GM21423 (cell line): ENCODE measurements around the gene PAH.

ENCODE experiments used
- ATAC-seq: cut with Tn5 transposase; IDR thresholded peaks from one replicate; pipeline ENCODE4 v1.9.1; 2021; ENCODE audit warnings: mild to moderate bottlenecking, moderate library complexity; ENCODE audit not compliant: unreplicated experiment

The PAH gene

DNA sequence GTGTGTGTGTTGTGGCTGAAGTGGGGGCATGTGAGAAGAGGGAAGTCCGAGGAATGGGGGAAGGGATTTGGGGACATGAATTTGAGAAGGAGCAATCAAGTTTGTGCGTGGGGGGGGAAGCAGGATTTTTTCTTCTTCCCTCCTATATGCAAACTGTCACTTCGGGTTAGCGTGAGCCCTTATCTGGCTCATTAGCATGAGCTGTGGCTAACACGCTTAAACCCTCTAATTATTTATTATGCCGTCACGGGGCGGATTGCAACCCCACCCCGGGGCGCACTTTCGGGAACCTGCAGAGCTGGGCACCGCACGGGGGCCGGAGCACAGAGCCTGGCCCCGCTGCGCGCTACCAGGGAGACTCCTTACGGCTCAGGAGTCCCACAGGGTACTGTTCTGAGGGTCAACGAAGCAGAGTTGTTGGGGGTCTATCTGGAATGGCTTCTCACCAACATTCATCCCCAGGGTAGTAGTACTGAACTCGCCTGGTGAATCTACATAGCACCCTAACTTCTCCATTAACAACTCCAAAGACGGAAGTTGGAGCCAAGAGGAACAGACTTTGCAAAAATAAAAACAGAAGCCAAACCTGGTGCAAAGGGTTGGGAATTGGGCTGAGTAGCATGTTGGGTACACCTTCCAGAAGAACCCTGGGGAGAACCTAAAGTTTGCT lies 34.0 kb upstream of the PAH start:
- no peak for ATAC-seq

DNA sequence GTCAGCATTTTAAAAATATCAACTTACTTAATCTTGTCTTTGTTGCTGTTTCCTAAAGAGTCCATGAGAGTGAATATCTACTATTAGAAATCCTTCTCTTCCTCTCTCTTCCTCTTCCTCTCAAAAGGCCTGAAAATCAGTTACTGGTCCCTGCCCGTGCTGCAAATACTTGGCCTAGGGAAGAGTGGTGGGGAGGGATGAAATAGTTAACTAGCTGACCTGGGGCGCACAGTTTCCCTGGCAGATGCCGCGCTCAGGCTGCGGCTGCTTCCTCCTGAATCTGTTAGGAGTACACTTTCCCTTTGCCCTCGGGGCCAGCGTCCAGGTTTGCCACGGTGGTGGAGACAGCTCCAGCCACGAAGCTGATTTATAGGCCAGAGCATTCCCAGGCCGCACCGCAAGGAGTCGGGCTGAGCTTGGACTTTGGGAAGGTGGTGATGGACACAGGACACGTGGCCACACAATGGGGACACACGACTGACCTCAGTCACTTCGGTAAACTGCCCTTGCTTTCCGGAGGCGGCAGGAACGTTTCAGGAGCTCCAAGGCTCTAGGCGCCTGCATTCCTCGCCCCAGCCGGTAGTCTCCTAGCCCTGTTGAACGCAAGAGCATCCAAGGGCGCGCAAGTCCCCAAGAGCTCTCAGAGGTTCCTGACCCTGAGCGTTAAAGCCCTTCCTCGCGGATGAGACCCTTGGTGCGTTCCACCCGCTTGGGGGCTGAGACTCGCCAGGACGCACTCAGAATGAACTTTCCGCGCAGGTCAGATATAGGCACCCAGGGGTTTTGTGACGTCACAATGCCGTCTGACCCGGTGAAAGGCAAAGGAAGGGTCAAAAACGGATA lies 33.3 kb upstream of the PAH start:
- no peak for ATAC-seq

DNA sequence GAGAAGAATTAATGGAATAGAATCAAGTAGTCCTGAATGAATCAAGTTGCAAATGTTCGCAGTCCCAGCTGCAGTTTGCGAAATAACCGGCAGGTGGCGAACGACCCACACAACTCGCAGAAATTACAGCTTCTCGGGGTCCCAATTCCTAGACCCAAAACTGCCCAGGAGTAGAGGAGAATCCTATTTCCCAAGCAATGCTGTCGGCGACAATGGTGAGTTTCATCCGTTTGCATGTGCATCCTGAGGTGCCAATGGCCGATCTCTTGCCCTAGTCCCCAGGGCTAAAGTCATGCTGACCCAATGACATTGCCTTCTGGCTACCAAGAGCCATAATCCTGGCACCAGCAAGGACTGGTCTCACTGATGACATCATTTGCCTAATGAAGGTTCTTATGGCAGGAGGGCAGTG lies 31.9 kb upstream of the PAH start:
- ATAC-seq, result no peak

DNA sequence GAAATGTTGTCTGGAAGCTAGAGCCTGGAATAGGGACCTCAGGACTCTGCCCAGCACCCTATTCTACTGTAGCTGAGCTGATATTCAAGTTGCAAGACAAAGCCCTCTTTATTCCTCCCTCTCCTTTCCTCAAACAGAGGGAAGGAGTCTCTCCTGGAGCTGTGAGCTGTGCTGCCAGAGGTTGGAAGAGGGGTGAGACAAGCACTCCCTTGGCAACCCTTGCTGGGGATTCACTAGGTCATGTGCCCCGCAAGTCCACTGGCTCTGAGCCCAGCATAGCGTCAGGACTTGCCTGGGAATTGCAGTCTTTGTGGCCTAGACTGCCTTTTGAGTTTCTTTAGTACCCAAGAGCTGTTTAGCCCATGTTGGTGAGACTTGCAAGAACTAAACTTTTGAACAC lies 29.0 kb upstream of the PAH start:
- ATAC-seq, result no peak

DNA sequence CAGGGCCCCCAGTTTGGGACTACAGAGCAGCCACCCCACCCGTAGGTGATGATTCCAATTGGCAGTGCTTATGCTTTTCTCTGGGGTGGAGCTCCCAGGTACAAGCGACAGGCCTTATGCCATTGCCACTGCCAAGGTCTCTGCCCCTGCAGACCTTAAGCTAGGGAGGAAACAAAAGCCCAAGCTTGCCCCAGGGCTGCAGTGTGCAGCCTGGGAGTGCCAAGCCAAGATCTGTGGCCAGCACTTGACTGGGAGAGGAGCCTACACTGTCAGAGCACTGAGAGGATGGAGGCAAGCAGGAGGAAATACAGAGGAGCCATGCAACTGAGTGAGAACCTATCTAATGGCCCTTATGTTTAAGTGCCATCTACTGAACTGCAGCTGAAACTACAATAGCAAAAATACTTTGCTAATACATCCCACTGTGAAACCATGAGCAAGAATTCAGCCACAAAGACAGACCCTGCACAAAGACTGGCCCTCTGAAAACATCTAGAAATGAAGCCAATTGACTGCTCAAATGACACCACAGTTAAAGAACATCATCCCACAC lies 22.7 kb upstream of the PAH start:
- no peak for ATAC-seq

DNA sequence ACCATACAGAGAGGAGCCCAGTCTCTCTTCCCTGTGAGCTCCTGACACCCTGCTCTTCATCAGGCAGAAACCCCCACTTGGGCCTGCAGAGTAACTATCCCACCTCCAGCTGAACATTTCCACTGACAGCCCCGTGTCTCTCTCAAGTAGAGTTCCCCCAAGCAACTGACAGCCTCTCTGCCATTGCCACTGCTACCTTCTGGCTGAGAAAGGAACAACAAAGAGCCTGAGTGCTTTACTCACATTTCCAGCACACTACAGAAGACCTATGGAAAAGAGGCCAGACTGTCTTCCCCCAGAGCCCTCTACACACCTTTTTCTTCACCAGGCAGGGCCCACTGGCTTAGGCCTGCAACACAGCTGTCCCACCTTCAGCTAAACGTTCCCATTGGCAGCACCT lies 22.0 kb upstream of the PAH start:
- ATAC-seq, result no peak

DNA sequence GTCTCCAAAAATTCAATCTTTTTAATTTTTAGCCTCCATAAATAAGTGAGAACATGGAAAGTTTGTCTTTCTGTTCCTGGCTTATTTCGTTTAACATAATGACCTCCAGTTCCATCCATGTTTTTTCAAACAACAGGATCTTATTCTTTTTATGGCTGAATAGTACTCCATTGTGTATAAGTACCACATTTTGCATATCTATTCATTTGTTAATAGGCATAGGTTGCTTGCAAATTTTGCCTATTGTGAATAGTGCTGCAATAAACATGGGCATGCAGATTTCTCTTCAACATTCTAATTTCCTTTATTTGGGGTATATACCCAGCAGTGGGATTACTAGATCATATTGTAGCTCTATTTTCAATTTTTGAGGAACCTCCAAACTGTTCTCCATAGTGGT lies 16.1 kb upstream of the PAH start:
- ATAC-seq, result no peak

DNA sequence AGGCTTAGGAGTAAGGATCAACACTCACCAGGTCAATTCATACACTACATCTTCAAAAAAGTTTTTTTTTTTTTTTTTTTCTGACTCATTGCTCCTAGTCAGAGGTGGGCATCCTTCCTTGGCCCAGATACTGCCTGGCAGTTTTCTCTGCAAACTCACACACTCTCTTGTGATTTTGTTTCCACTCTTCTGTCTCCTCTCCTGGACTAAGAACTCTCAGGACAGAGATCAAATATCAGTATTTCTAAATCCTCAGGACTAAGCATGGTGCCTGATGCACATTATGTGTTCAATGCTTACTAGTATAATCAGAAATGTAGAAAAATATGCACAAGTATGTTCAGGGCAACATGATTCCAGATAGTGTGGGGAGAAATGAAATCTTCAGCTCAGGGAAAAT lies 10.2 kb upstream of the PAH start:
- ATAC-seq, result no peak

DNA sequence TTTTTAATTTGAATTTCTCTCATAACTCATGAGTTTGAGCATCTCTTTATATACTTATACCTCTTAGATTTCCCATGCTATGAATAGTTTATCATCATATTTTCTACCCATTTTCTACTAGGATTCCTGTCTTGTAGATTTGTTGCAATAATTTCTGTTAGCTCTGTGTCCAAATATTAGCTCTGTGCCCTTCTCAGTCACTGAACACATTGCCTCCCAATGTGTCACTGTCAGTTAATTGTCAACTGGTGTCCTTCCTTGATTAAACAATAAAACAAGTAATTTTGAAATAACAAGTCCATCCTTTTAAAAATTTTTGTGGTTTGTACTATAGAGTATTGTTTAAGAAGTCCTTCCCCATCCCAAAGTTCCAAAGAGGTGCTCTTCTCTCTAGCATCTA lies 4.2 kb upstream of the PAH start:
- ATAC-seq, result no peak

DNA sequence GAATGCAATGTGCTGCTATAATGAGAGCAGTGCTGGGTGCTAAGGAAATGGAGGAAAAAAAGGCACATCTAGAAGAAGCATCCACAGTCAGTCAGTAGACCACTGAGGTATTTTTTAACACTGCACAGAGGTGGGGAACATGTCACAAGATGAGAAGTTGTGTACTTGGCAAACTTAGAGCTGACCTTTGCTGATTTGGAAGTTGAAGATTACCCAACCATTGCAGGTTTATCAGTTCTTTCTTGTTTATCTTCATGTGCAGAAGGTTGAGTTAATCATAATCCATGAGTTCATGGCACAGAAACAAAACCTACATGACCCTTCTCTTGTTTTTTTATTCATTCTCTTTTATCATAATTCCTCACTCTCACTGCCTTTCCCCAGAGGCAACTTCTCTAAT lies 3.2 kb upstream of the PAH start:
- no peak for ATAC-seq

DNA sequence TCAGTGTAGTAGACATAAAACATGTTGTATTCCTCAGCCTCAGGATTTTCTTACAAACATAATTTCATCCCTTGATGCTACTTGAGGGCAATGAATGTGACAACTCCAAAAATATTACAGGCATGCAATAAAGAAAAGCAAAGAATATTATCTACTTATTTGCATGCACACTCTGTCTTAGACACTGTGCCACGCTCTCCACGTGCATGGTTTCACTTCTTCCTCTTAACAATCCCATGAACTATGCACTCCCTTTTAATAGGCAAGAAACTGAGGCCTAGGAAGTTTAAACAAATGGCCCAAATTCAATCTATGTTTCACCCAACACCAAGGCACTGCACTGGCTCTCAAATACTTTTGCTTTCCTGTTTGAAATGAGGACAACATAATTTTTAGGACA lies 1.8 kb upstream of the PAH start:
- ATAC-seq, result no peak

DNA sequence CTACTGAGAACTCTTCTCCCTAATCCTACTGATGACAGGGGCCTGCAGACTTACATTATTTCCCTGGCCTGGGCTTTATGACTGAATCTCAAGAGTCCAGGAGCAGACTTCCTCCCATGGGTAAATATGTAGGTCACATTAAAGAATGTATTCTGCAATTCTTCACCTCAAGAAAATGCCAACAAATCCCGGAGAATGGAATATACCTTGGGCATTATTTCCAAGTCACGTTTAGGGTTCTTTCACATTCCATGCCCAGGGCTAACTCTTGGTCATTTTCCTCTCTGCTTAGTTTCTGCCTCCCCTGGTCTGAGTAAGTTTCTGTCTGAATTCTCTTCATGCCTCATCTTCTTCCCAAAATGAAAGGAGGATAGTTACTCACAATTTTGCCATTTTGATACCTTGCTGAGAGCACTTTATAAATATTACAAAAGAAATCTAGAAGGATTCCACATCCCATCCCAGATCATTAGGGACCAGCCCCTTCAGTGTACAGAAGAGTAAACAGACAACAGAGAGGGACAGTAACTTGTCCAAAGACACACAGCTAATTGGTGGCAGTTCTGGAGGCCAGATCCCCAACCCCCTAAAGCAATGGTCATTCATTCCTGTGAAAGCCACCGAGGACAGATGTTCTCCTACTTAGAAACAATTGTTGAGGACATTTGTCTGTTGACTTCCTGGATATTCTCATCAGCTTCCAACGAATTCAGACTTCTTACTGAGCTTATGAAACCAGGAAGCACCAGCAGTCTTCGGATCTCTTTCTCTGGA lies 605 bp downstream of the PAH start:
- ATAC-seq, result no peak

DNA sequence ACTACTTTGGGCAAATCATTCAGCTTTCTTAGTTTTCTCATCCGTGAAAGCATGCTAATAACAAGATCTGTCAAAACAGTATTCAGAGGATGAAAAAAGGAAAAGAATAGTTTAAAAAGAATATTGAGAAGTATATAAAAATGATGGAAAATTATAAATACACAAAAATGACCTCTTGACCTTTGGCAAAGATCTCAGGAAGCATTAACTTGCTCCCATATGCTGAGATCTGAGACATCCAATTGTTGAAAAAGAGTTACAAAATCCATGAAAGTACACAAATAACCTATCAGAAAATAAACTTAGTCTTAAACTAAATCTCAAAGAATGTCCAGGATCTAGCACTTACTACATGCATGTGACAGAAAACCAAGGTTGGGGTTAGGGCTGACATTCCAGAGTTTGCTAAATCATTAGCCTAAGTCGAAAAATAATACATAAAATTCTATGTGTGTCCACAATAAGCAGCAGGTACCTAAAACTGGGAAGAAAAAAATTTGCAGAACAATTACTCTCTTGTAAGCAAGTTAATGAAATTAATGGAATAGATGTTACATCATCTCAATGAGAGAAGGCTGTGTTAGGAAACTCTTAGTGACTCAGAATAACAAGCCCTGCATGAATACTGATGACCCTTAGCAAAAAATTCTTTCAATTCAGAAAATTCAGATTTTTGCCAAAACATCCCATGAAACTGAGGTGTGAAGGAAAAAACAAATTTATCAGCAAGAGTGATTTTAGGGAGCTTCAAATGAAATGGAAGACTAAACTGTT lies 3.4 kb downstream of the PAH start:
- no peak for ATAC-seq

DNA sequence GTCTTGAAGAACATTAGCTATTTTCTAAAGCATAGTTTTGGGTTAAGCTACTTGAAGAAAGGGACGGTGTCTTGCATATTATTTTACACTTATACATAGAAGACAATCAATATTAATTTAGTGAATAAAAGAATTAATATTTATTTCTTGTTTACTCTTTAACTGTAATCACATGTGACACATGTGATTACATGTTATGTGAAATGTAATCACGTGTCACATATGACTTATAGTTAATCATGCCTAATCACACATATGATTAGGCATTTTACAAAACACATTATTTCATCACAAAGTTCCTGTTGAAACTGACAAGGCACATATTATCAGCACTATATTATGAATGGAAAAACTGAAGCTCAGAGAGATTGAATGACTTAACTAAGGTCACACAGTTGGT lies 4.8 kb downstream of the PAH start:
- no peak for ATAC-seq

DNA sequence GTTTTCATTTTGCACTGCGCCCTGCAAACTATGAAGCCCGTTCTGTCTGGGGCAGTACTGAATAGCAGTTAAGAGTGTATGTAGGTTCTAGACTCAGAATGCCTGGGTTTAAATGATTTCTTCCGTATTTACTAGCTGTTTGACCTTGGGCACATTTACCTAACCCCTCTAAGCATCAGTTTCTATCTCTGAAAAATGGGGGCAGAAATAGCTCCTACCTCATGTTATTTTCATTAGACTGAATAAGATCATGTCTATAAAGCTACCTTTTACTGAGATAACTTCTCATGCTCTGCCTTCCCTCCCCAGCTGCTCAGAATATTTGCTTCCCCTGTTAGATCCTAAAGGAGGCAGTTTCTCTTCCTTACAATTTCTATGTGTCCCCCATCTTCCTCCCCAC lies 5.7 kb downstream of the PAH start:
- no peak for ATAC-seq

DNA sequence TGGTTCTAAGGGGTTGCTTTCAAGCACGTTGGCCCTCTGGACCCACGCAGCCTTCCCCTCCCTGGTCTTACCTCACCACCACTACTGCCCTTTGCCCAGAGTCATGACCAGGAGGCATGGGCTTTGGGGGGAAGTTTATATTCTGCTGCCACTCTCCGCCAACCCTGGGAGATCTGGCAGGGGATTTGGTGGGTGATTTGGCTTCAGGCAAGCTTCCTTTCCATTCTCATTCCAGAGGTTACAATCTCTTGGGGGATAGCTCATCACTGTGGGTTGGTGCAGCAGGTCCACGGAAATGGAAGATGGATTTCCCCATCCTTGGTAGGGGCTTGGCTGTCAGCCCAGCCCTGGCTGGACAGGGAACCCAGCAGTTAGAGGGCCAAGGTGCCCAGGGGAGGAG lies 6.3 kb downstream of the PAH start:
- no peak for ATAC-seq

DNA sequence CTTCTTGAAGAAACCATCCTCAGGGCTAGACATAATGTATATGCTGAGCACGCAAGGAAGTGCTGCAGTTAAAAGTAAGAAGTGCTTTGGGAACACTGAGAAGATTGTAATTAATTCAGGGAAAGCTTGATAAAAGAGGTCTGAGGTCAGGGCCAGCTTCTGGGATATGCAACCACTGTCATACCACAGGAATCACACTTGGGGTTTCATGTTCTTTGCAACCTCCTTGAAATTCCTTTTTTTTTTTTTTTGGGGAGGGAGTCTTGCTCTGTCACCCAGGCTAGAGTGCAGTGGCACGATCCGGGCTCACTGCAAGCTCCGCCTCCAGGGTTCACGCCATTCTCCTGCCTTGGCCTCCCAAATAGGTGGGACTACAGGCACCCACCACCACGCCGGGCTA lies 6.9 kb downstream of the PAH start:
- ATAC-seq, result no peak

DNA sequence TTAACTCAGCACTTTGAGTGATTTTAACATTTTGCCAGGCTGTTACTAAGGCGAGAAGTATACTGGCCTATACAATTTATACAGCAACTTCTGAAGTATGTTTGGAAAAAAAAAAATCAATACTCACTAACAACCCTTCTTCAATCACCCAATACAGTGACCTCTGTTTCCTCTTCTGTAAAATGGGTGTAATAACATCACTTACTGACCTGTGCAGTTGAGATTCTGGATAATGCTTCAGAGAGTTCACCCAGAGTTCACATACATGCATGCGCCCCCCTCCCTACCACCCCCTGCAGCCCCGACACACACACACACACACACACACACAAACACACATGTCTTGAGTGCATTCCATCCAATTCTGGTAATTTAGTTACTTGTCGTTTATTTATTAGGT lies 9.1 kb downstream of the PAH start:
- no peak for ATAC-seq

DNA sequence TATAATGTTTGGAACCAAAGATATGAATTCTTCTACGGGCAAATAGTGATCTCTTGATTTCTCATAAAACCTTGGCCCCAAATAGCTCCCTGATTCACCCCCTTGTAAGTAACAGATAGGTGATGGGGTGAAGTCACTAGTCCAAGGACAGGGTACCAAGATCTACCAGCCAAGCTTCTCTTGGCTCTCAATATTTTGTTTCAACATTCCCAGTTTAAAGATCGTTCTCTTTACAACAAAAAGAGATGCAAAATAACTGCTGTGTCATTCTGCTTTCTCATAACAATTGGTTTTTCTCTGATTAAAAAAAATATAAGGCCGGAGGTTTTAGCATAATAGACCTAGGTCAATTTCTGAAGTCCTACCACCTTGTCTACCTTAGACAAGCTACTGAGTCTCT lies 11.8 kb downstream of the PAH start:
- ATAC-seq, result no peak

DNA sequence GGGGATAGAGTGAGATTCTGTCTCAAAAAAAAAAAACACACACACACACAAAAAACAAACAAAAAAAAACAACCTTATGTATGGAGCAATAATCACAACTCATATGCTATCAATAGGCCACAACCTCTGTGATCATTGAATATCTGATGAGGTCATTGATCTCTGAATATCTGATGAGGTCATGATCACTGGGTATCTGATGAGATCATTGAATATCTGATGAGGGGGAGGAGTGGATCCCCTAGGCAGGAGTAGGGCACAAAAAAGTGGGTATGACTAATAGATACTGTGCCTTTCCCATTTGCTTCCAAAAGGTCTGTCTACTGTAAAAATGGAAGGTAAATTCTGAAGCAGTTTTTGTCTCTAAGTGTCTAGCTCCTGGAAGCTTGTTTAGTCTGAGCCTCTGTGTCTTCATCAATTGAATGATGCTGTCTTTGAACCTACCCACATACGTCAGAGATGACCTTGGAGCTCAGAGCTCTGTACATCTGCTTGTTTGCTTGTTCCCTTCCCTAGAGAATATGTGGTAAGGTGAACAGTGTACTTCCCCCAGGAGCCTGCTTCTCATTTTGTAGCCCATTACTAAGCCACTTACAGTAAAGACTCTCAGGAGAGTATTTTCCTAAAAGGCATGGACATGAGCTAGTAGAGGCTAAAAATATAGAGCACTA lies 13.6 kb downstream of the PAH start:
- no peak for ATAC-seq
